K562 (cell line): ENCODE measurements around the gene IP6K3.

ENCODE experiments used
- SP2 ChIP-seq: IDR thresholded peaks from 2 replicates; pipeline ENCODE4 v1.6.1; 2011; ENCODE audit warnings: mild to moderate bottlenecking, low read depth, low read length, moderate library complexity; ENCODE audit not compliant: poor library complexity, severe bottlenecking; ENCODE audit errors: extremely low read depth
- TAF15 ChIP-seq: fragments of 200-400 bp; formaldehyde crosslinking; IDR thresholded peaks from 2 replicates; pipeline ENCODE4 v1.6.1; 2017; ENCODE audit warnings: mild to moderate bottlenecking, low read depth, low read length, moderate library complexity

GRCh38 chr6:33678233-33678931 lies 68.3 kb downstream of the IP6K3 start:
- TF ChIP-seq TAF15, result no peak
- TF ChIP-seq SP2, result no peak
